H1 (cell line): ENCODE results near the gene ROR1. TPM values are rescaled to one million over a fixed set of nuclear protein-coding genes. Genes with fewer than 3 reads are reported as not detected.

Source experiments
- CHD1 ChIP-seq: IDR thresholded peaks from 2 replicates; pipeline ENCODE4 v1.6.1; 2012; ENCODE audit warnings: low read depth, low read length, improper control_type of control experiment
- HDAC2 ChIP-seq, 2 experiments: fragments of 300-600 bp in 1 of 2; sonication (generic) in 1 of 2; IDR thresholded peaks; 2 replicates each; pipeline ENCODE4 v1.6.1; 2011 to 2012; ENCODE audit warnings: low read depth in 2 of 2, low read length in 2 of 2, mild to moderate bottlenecking in 2 of 2, moderate library complexity in 2 of 2, borderline replicate concordance in 1 of 2, inconsistent platforms in 1 of 2
- PHF8 ChIP-seq: fragments of 200-600 bp; sonication (generic); conservative IDR thresholded peaks from 2 replicates; pipeline ENCODE4 v1.7.1; 2012; ENCODE audit warnings: low read depth, mild to moderate bottlenecking, inconsistent platforms, low read length, moderate library complexity
- SIN3A ChIP-seq, 2 experiments: IDR thresholded peaks in 1 of 2; conservative IDR thresholded peaks in 1 of 2; 2 replicates each; pipeline ENCODE4 v1.6.1; 2011 to 2012; ENCODE audit warnings: low read length in 2 of 2, improper control_type of control experiment in 1 of 2, low read depth in 1 of 2, mild to moderate bottlenecking in 1 of 2
- SUZ12 ChIP-seq: fragments of 200-600 bp; sonication (generic); IDR thresholded peaks from 2 replicates; pipeline ENCODE4 v1.6.1; 2012; ENCODE audit warnings: mild to moderate bottlenecking, inconsistent platforms, low read length, moderate library complexity, mixed read lengths
- TAF1 ChIP-seq: IDR thresholded peaks from 2 replicates; pipeline ENCODE4 v1.6.1; 2011; ENCODE audit warnings: mild to moderate bottlenecking, low read depth, low read length
- TCF12 ChIP-seq: IDR thresholded peaks from 2 replicates; pipeline ENCODE4 v1.6.1; 2011; ENCODE audit warnings: low read depth, mild to moderate bottlenecking, low read length
- polyA plus RNA-seq, 7 experiments: library from polyadenylated mRNA; depleted of rRNA in 3 of 7; stranded (reverse) in 5 of 7; unstranded in 2 of 7; fragments of >200 nt in 5 of 7; fragments of 200-250 nt in 2 of 7; gene quantifications; 1 replicate in 5 of 7; 2 replicates in 1 of 7; 4 replicates in 1 of 7; pipeline versions ENCODE4 v1.2.1 to v1.2.3, GENCODE V29; 2011 to 2013; ENCODE audit warnings: missing spikeins in 2 of 7, mixed read lengths in 2 of 7
- total RNA-seq: library from RNA; stranded (reverse); fragmentation: NEBNext Ultra II Directional; extraction: Animal tissue kit (Norgen Biotek cat#: 25700); gene quantifications from 2 replicates; pipeline ENCODE4 v1.2.1, GENCODE V29; 2021
- TF ChIP-seq, protein P1 (sequence below): fragments of 300-600 bp; sonication (generic); IDR thresholded peaks from 2 replicates; pipeline ENCODE4 v1.7.1; 2012; ENCODE audit warnings: low read length, moderate library complexity, mild to moderate bottlenecking, inconsistent platforms; ENCODE audit not compliant: insufficient replicate concordance

Gene ROR1
- total and polyA plus RNA-seq, 2 of the 8 experiments (the other 6 are each of a cell fraction or from before 2014, with no cell fraction given): 33.6 to 73.6 TPM

- TF ChIP-seq, protein P1, sequence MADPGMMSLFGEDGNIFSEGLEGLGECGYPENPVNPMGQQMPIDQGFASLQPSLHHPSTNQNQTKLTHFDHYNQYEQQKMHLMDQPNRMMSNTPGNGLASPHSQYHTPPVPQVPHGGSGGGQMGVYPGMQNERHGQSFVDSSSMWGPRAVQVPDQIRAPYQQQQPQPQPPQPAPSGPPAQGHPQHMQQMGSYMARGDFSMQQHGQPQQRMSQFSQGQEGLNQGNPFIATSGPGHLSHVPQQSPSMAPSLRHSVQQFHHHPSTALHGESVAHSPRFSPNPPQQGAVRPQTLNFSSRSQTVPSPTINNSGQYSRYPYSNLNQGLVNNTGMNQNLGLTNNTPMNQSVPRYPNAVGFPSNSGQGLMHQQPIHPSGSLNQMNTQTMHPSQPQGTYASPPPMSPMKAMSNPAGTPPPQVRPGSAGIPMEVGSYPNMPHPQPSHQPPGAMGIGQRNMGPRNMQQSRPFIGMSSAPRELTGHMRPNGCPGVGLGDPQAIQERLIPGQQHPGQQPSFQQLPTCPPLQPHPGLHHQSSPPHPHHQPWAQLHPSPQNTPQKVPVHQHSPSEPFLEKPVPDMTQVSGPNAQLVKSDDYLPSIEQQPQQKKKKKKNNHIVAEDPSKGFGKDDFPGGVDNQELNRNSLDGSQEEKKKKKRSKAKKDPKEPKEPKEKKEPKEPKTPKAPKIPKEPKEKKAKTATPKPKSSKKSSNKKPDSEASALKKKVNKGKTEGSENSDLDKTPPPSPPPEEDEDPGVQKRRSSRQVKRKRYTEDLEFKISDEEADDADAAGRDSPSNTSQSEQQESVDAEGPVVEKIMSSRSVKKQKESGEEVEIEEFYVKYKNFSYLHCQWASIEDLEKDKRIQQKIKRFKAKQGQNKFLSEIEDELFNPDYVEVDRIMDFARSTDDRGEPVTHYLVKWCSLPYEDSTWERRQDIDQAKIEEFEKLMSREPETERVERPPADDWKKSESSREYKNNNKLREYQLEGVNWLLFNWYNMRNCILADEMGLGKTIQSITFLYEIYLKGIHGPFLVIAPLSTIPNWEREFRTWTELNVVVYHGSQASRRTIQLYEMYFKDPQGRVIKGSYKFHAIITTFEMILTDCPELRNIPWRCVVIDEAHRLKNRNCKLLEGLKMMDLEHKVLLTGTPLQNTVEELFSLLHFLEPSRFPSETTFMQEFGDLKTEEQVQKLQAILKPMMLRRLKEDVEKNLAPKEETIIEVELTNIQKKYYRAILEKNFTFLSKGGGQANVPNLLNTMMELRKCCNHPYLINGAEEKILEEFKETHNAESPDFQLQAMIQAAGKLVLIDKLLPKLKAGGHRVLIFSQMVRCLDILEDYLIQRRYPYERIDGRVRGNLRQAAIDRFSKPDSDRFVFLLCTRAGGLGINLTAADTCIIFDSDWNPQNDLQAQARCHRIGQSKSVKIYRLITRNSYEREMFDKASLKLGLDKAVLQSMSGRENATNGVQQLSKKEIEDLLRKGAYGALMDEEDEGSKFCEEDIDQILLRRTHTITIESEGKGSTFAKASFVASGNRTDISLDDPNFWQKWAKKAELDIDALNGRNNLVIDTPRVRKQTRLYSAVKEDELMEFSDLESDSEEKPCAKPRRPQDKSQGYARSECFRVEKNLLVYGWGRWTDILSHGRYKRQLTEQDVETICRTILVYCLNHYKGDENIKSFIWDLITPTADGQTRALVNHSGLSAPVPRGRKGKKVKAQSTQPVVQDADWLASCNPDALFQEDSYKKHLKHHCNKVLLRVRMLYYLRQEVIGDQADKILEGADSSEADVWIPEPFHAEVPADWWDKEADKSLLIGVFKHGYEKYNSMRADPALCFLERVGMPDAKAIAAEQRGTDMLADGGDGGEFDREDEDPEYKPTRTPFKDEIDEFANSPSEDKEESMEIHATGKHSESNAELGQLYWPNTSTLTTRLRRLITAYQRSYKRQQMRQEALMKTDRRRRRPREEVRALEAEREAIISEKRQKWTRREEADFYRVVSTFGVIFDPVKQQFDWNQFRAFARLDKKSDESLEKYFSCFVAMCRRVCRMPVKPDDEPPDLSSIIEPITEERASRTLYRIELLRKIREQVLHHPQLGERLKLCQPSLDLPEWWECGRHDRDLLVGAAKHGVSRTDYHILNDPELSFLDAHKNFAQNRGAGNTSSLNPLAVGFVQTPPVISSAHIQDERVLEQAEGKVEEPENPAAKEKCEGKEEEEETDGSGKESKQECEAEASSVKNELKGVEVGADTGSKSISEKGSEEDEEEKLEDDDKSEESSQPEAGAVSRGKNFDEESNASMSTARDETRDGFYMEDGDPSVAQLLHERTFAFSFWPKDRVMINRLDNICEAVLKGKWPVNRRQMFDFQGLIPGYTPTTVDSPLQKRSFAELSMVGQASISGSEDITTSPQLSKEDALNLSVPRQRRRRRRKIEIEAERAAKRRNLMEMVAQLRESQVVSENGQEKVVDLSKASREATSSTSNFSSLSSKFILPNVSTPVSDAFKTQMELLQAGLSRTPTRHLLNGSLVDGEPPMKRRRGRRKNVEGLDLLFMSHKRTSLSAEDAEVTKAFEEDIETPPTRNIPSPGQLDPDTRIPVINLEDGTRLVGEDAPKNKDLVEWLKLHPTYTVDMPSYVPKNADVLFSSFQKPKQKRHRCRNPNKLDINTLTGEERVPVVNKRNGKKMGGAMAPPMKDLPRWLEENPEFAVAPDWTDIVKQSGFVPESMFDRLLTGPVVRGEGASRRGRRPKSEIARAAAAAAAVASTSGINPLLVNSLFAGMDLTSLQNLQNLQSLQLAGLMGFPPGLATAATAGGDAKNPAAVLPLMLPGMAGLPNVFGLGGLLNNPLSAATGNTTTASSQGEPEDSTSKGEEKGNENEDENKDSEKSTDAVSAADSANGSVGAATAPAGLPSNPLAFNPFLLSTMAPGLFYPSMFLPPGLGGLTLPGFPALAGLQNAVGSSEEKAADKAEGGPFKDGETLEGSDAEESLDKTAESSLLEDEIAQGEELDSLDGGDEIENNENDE: no peak
- TF ChIP-seq PHF8: no peak
- TF ChIP-seq SUZ12: no peak
- no peak for TF ChIP-seq SIN3A (conservative IDR thresholded peaks at IDR 0.05 in 1 of 2, IDR thresholded peaks at IDR 0.05 in 1 of 2; ENCODE audit: low read depth in 1 of 2, low read length in 2 of 2)
- TF ChIP-seq TCF12: no peak
- no peak for TF ChIP-seq CHD1
- no peak for TF ChIP-seq TAF1
- no peak for TF ChIP-seq HDAC2 (IDR thresholded peaks at IDR 0.05; ENCODE audit: borderline replicate concordance in 1 of 2, low read depth in 2 of 2, low read length in 2 of 2)
Measured at GRCh38 chr1:64186898-64187280, 413.1 kb downstream of the ROR1 start (continued).
